HepG2 (cell line): ENCODE data around the gene TST. TPM values are rescaled to one million over a fixed set of nuclear protein-coding genes. Genes with fewer than 3 reads are reported as not detected.

Experiments used
- DZIP1 ChIP-seq: sonication (generic); formaldehyde crosslinking; IDR thresholded peaks from 2 replicates; pipeline ENCODE4 v1.5.0; 2020; ENCODE audit warnings: mild to moderate bottlenecking, missing genetic modification reagents
- EEA1 ChIP-seq: sonication (generic); formaldehyde crosslinking; IDR thresholded peaks from 2 replicates; pipeline ENCODE4 v1.5.1; 2020; ENCODE audit warnings: mild to moderate bottlenecking, missing genetic modification reagents, borderline replicate concordance
- EP300 ChIP-seq, 3 experiments: sonication (generic) in 1 of 3; formaldehyde crosslinking in 1 of 3; IDR thresholded peaks; 2 replicates each; pipeline versions ENCODE4 v1.5.1 to v1.6.1; 2011 to 2020; ENCODE audit warnings: low read depth in 2 of 3, low read length in 2 of 3, borderline replicate concordance in 1 of 3, improper control_type of control experiment in 1 of 3, mild to moderate bottlenecking in 1 of 3, missing genetic modification reagents in 1 of 3, moderate library complexity in 1 of 3
- FOXK1 ChIP-seq: sonication (generic); formaldehyde crosslinking; IDR thresholded peaks from 2 replicates; pipeline ENCODE4 v1.4.0; 2020; ENCODE audit warnings: low read depth, missing genetic modification reagents, borderline replicate concordance
- HDAC2 ChIP-seq: sonication (generic); formaldehyde crosslinking; IDR thresholded peaks from 2 replicates; pipeline ENCODE4 v1.4.0; 2020; ENCODE audit warnings: missing genetic modification reagents
- HOXA7 ChIP-seq: sonication (generic); formaldehyde crosslinking; IDR thresholded peaks from 2 replicates; pipeline ENCODE4 v1.8.1; 2022; ENCODE audit warnings: mild to moderate bottlenecking, missing genetic modification reagents, moderate library complexity
- JDP2 ChIP-seq: sonication (generic); formaldehyde crosslinking; IDR thresholded peaks from 2 replicates; pipeline ENCODE4 v1.8.1; 2022; ENCODE audit warnings: missing genetic modification reagents, borderline replicate concordance
- RXRB ChIP-seq: IDR thresholded peaks from 2 replicates; pipeline ENCODE4 v1.6.1; 2016; ENCODE audit warnings: borderline replicate concordance, missing genetic modification reagents, missing compliant biosample characterization
- SMAD9 ChIP-seq: sonication (generic); formaldehyde crosslinking; IDR thresholded peaks from 2 replicates; pipeline ENCODE4 v1.5.1; 2020; ENCODE audit warnings: mild to moderate bottlenecking, missing genetic modification reagents
- SPEN ChIP-seq: sonication (generic); formaldehyde crosslinking; IDR thresholded peaks from 2 replicates; pipeline ENCODE4 v1.5.1; 2020; ENCODE audit warnings: low read depth, mild to moderate bottlenecking, missing genetic modification reagents
- ZNF124 ChIP-seq: sonication (generic); formaldehyde crosslinking; IDR thresholded peaks from 2 replicates; pipeline ENCODE4 v1.4.0; 2020; ENCODE audit warnings: missing genetic modification reagents
- ZNF557 ChIP-seq: sonication (generic); formaldehyde crosslinking; IDR thresholded peaks from 2 replicates; pipeline ENCODE4 v1.4.0; 2020; ENCODE audit warnings: missing genetic modification reagents
- ZXDC ChIP-seq: sonication (generic); formaldehyde crosslinking; IDR thresholded peaks from 2 replicates; pipeline ENCODE4 v1.5.0; 2020; ENCODE audit warnings: mild to moderate bottlenecking, missing genetic modification reagents
- polyA plus RNA-seq, 8 experiments: library from polyadenylated mRNA; depleted of rRNA in 3 of 8; stranded (reverse) in 7 of 8; unstranded in 1 of 8; fragments of >200 nt; fragmentation: Illumina TruSeq in 4 of 8; extraction: Trizol in 4 of 8; gene quantifications; 2 replicates each; pipeline versions ENCODE4 v1.2.1 to v1.2.3, GENCODE V29; 2011 to 2016; ENCODE audit warnings: low read depth in 4 of 8, missing spikeins in 1 of 8, mixed read lengths in 1 of 8; ENCODE audit not compliant: insufficient read depth in 1 of 8
- total RNA-seq, 5 experiments: library from RNA; depleted of rRNA; stranded (reverse); fragments of >200 nt; fragmentation: Illumina TruSeq; extraction: Trizol; gene quantifications; 2 replicates each; pipeline ENCODE4 v1.2.3, GENCODE V29; 2016; ENCODE audit warnings: low read depth in 1 of 5
- TF ChIP-seq, protein P1 (sequence below), 2 experiments: IDR thresholded peaks; 2 replicates each; pipeline ENCODE4 v1.6.1; 2011 to 2012; ENCODE audit warnings: low read length in 2 of 2, borderline replicate concordance in 1 of 2, low read depth in 1 of 2, mild to moderate bottlenecking in 1 of 2, moderate library complexity in 1 of 2
- TF ChIP-seq, protein P2 (sequence below), 2 experiments: fragments of 450-650 bp in 1 of 2; sonication (generic) in 1 of 2; formaldehyde crosslinking; IDR thresholded peaks; 2 replicates each; pipeline versions ENCODE4 v1.5.0 to v1.8.0; 2020 to 2022; ENCODE audit warnings: mild to moderate bottlenecking in 1 of 2, missing genetic modification reagents in 1 of 2
- TF ChIP-seq, protein P3 (sequence below): sonication (generic); formaldehyde crosslinking; IDR thresholded peaks from 2 replicates; pipeline ENCODE4 v1.4.0; 2020; ENCODE audit warnings: missing genetic modification reagents, mild to moderate bottlenecking, borderline replicate concordance

TST gene
- total and polyA plus RNA-seq, 2 of the 13 experiments (the other 11 are each of a cell fraction or from before 2014, with no cell fraction given) = 44.6 to 63.6 TPM

GRCh38 chr22:37018815-37019308 is 385 bp downstream of the TST start (continued):
- TF ChIP-seq EP300 (IDR thresholded peaks at IDR 0.05; ENCODE audit: low read depth in 2 of 2, low read length in 2 of 2) (no peak), EP300 (CRISPR knock-in tag; IDR thresholded peaks at IDR 0.05; ENCODE audit: borderline replicate concordance) (no peak), EEA1 (CRISPR knock-in tag) (no peak), ZNF124 (CRISPR knock-in tag) (no peak), SMAD9 (CRISPR knock-in tag) (no peak), ZXDC (CRISPR knock-in tag) (no peak), ZNF557 (CRISPR knock-in tag) (no peak), HOXA7 (CRISPR knock-in tag) (no peak), HDAC2 (CRISPR knock-in tag) (no peak), JDP2 (CRISPR knock-in tag) (no peak), FOXK1 (CRISPR knock-in tag) (no peak), RXRB (CRISPR knock-in tag) (no peak), DZIP1 (no peak; the same call in 1 of the 2 replicates), SPEN (CRISPR knock-in tag) (no peak)
- TF ChIP-seq, protein P1, sequence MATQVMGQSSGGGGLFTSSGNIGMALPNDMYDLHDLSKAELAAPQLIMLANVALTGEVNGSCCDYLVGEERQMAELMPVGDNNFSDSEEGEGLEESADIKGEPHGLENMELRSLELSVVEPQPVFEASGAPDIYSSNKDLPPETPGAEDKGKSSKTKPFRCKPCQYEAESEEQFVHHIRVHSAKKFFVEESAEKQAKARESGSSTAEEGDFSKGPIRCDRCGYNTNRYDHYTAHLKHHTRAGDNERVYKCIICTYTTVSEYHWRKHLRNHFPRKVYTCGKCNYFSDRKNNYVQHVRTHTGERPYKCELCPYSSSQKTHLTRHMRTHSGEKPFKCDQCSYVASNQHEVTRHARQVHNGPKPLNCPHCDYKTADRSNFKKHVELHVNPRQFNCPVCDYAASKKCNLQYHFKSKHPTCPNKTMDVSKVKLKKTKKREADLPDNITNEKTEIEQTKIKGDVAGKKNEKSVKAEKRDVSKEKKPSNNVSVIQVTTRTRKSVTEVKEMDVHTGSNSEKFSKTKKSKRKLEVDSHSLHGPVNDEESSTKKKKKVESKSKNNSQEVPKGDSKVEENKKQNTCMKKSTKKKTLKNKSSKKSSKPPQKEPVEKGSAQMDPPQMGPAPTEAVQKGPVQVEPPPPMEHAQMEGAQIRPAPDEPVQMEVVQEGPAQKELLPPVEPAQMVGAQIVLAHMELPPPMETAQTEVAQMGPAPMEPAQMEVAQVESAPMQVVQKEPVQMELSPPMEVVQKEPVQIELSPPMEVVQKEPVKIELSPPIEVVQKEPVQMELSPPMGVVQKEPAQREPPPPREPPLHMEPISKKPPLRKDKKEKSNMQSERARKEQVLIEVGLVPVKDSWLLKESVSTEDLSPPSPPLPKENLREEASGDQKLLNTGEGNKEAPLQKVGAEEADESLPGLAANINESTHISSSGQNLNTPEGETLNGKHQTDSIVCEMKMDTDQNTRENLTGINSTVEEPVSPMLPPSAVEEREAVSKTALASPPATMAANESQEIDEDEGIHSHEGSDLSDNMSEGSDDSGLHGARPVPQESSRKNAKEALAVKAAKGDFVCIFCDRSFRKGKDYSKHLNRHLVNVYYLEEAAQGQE (IDR thresholded peaks at IDR 0.05; ENCODE audit: borderline replicate concordance in 1 of 2, low read depth in 1 of 2, low read length in 2 of 2) = no peak
- TF ChIP-seq, protein P2, sequence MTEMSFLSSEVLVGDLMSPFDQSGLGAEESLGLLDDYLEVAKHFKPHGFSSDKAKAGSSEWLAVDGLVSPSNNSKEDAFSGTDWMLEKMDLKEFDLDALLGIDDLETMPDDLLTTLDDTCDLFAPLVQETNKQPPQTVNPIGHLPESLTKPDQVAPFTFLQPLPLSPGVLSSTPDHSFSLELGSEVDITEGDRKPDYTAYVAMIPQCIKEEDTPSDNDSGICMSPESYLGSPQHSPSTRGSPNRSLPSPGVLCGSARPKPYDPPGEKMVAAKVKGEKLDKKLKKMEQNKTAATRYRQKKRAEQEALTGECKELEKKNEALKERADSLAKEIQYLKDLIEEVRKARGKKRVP (CRISPR knock-in tag; IDR thresholded peaks at IDR 0.05) = no peak
- TF ChIP-seq, protein P3, sequence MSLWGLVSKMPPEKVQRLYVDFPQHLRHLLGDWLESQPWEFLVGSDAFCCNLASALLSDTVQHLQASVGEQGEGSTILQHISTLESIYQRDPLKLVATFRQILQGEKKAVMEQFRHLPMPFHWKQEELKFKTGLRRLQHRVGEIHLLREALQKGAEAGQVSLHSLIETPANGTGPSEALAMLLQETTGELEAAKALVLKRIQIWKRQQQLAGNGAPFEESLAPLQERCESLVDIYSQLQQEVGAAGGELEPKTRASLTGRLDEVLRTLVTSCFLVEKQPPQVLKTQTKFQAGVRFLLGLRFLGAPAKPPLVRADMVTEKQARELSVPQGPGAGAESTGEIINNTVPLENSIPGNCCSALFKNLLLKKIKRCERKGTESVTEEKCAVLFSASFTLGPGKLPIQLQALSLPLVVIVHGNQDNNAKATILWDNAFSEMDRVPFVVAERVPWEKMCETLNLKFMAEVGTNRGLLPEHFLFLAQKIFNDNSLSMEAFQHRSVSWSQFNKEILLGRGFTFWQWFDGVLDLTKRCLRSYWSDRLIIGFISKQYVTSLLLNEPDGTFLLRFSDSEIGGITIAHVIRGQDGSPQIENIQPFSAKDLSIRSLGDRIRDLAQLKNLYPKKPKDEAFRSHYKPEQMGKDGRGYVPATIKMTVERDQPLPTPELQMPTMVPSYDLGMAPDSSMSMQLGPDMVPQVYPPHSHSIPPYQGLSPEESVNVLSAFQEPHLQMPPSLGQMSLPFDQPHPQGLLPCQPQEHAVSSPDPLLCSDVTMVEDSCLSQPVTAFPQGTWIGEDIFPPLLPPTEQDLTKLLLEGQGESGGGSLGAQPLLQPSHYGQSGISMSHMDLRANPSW = no peak
